HCT116 (cell line): ENCODE results near the gene MSRB2. TPM values are rescaled to one million over a fixed set of nuclear protein-coding genes. Genes with fewer than 3 reads are reported as not detected.

Experiments
- ATAC-seq: fragments of 200-7000 bp; cut with Tn5 transposase; 2 replicates; pipeline ENCODE4 v1.9.1; 2020; ENCODE audit warnings: mild to moderate bottlenecking, moderate library complexity
- BruUV-seq: library from RNA; stranded (reverse); fragments of 400-500 nt; replicated peaks from 2 replicates; lab custom pipeline; 2021; lab: Mats Ljungman, UMichigan
- CTCF ChIA-PET: fragments of 300-600 bp; sonication (Branson Sonifier 250); formaldehyde crosslinking; loops from one replicate; lab custom pipeline; 2021; ENCODE audit warnings: antibody characterized with exemption; lab: Charles Lee
- POLR2A ChIA-PET: fragments of 300-600, 350-600 bp; sonication (Branson Sonifier 250); formaldehyde crosslinking; loops from one replicate; lab custom pipeline; 2021; ENCODE audit warnings: antibody characterized with exemption; lab: Charles Lee
- RAD21 ChIA-PET, 2 experiments: fragments of 300-600 bp; sonication (Branson Sonifier 250); formaldehyde crosslinking; loops; one replicate each; lab custom pipeline; 2023; ENCODE audit warnings: low total read pairs in 2 of 2; ENCODE audit not compliant: uncharacterized antibody in 2 of 2, unreplicated experiment in 2 of 2, low non-redundant PET in 1 of 2; lab: Charles Lee
- DNase-seq: peaks from one replicate; pipeline ENCODE4 v3.0.0-alpha.2; 2010; ENCODE audit warnings: low read depth, low spot score
- H2AFZ ChIP-seq: fragments of 200-600 bp; shearing (Covaris generic), sonication (generic); 2 replicates; pipeline ENCODE4 v1.6.1; 2017; ENCODE audit warnings: low read depth, mixed run types, mixed read lengths, antibody characterized with exemption, low read length; ENCODE audit not compliant: poor library complexity, severe bottlenecking
- H3K27ac ChIP-seq: 2 replicates; pipeline ENCODE4 v1.5.1; 2012; ENCODE audit warnings: low read depth, low read length
- H3K27me3 ChIP-seq: fragments of 200-600 bp; sonication (generic); 2 replicates; pipeline ENCODE4 v1.6.1; 2016; ENCODE audit warnings: mixed run types, low read length, mixed read lengths; ENCODE audit not compliant: insufficient read depth
- H3K36me3 ChIP-seq, 2 experiments: fragments of 200-500 bp in 1 of 2; fragments of 200-600 bp in 1 of 2; sonication (Bioruptor generic) in 1 of 2; sonication (generic) in 1 of 2; 2 replicates each; pipeline versions ENCODE4 v1.5.1 to v1.6.1; 2014 to 2016; ENCODE audit warnings: low read length in 2 of 2, inconsistent platforms in 1 of 2, mixed read lengths in 1 of 2, mixed run types in 1 of 2; ENCODE audit not compliant: insufficient read depth in 2 of 2, control insufficient read depth in 1 of 2
- H3K4me1 ChIP-seq, 2 experiments: fragments of 200-600 bp in 1 of 2; sonication (generic) in 1 of 2; 2 replicates each; pipeline versions ENCODE4 v1.5.1 to v1.6.1; 2012 to 2017; ENCODE audit warnings: low read length in 2 of 2, inconsistent platforms in 1 of 2, mild to moderate bottlenecking in 1 of 2, mixed read lengths in 1 of 2, mixed run types in 1 of 2, moderate library complexity in 1 of 2; ENCODE audit not compliant: insufficient read depth in 2 of 2, control insufficient read depth in 1 of 2
- H3K4me2 ChIP-seq: fragments of 200-600 bp; sonication (generic); 2 replicates; pipeline ENCODE4 v1.6.1; 2017; ENCODE audit warnings: mixed run types, low read length, mixed read lengths
- H3K4me3 ChIP-seq, 2 experiments: fragments of 200-600 bp in 1 of 2; sonication (generic) in 1 of 2; replicated peaks in 1 of 2; 2 replicates each; pipeline ENCODE4 v1.5.1; 2011 to 2016; ENCODE audit warnings: low read length in 2 of 2, control low read depth in 1 of 2, low read depth in 1 of 2, mild to moderate bottlenecking in 1 of 2, mixed read lengths in 1 of 2, mixed run types in 1 of 2
- H3K79me2 ChIP-seq: fragments of 200-600 bp; sonication (generic); 2 replicates; pipeline ENCODE4 v1.6.1; 2017; ENCODE audit warnings: mild to moderate bottlenecking, mixed run types, low read length, moderate library complexity, mixed read lengths; ENCODE audit not compliant: insufficient read depth
- H3K9ac ChIP-seq: fragments of 200-600 bp; sonication (generic); 2 replicates; pipeline ENCODE4 v1.6.1; 2016; ENCODE audit warnings: low read length, mixed read lengths
- H3K9me2 ChIP-seq: fragments of 200-600 bp; sonication (generic), shearing (Covaris generic); 2 replicates; pipeline ENCODE4 v1.6.1; 2017; ENCODE audit warnings: mixed run types, mild to moderate bottlenecking, moderate library complexity; ENCODE audit not compliant: insufficient read depth
- H3K9me3 ChIP-seq, 2 experiments: fragments of 200-500 bp in 1 of 2; fragments of 200-600 bp in 1 of 2; sonication (Bioruptor generic) in 1 of 2; sonication (generic) in 1 of 2; 2 replicates each; pipeline ENCODE4 v1.6.1; 2014 to 2017; ENCODE audit warnings: low read length in 2 of 2, mixed read lengths in 2 of 2, inconsistent platforms in 1 of 2, low read depth in 1 of 2, mild to moderate bottlenecking in 1 of 2, mixed run types in 1 of 2, moderate library complexity in 1 of 2; ENCODE audit not compliant: control insufficient read depth in 1 of 2, insufficient read depth in 1 of 2
- H4K20me1 ChIP-seq: fragments of 200-600 bp; sonication (generic), shearing (Covaris generic); 2 replicates; pipeline ENCODE4 v1.6.1; 2017; ENCODE audit warnings: mixed run types, mild to moderate bottlenecking, moderate library complexity; ENCODE audit not compliant: insufficient read depth
- CBX3 ChIP-seq: IDR thresholded peaks from 2 replicates; pipeline ENCODE4 v1.6.1; 2012; ENCODE audit warnings: low read depth
- CEBPB ChIP-seq: IDR thresholded peaks from 2 replicates; pipeline ENCODE4 v1.6.1; 2012; ENCODE audit warnings: low read depth
- EGR1 ChIP-seq: IDR thresholded peaks from 2 replicates; pipeline ENCODE4 v1.6.1; 2012; ENCODE audit warnings: low read depth
- ELF1 ChIP-seq: IDR thresholded peaks from 2 replicates; pipeline ENCODE4 v1.6.1; 2012; ENCODE audit warnings: low read depth, borderline replicate concordance
- EZH2phosphoT487 ChIP-seq: fragments of 200-600 bp; IDR thresholded peaks from 2 replicates; pipeline ENCODE4 v1.6.1; 2018; ENCODE audit warnings: antibody characterized with exemption, borderline replicate concordance
- FOSL1 ChIP-seq: IDR thresholded peaks from 2 replicates; pipeline ENCODE4 v1.6.1; 2012; ENCODE audit warnings: low read depth
- JUND ChIP-seq: IDR thresholded peaks from 2 replicates; pipeline ENCODE4 v1.6.1; 2012
- POLR2A ChIP-seq: IDR thresholded peaks from 2 replicates; pipeline ENCODE4 v1.7.0; 2011; ENCODE audit warnings: borderline replicate concordance; ENCODE audit not compliant: insufficient read depth, insufficient read length; ENCODE audit errors: extremely low read depth
- POLR2AphosphoS5 ChIP-seq: IDR thresholded peaks from 2 replicates; pipeline ENCODE4 v1.6.1; 2011; ENCODE audit warnings: mild to moderate bottlenecking, low read depth, low read length, moderate library complexity
- RAD21 ChIP-seq: IDR thresholded peaks from 2 replicates; pipeline ENCODE4 v1.6.1; 2012; ENCODE audit warnings: low read depth, mild to moderate bottlenecking
- SIN3A ChIP-seq: IDR thresholded peaks from 2 replicates; pipeline ENCODE4 v1.6.1; 2012; ENCODE audit warnings: low read depth
- SP1 ChIP-seq: IDR thresholded peaks from 2 replicates; pipeline ENCODE4 v1.6.1; 2012; ENCODE audit warnings: low read depth
- SRF ChIP-seq: IDR thresholded peaks from 2 replicates; pipeline ENCODE4 v1.6.1; 2012; ENCODE audit warnings: low read depth
- TCF7L2 ChIP-seq: IDR thresholded peaks from 2 replicates; pipeline ENCODE4 v1.7.0; 2011; ENCODE audit warnings: borderline replicate concordance, inconsistent platforms; ENCODE audit not compliant: insufficient read depth, insufficient read length; ENCODE audit errors: extremely low read depth
- YY1 ChIP-seq: IDR thresholded peaks from 2 replicates; pipeline ENCODE4 v1.6.1; 2011; ENCODE audit warnings: low read length, low read depth, moderate library complexity, mild to moderate bottlenecking; ENCODE audit not compliant: insufficient replicate concordance; ENCODE audit errors: extremely low read depth
- ZFX ChIP-seq: fragments of 450-650 bp; IDR thresholded peaks from 2 replicates; pipeline ENCODE4 v1.6.1; 2017
- intact Hi-C: fragments of 100-400 bp; cut with micrococcal nuclease; formaldehyde crosslinking; loops from 2 replicates; pipeline ENCODE4 v1.10.0; 2022
- total RNA-seq: library from RNA; stranded (reverse); gene quantifications from one replicate; pipeline ENCODE4 v1.2.1, GENCODE V29; 2021; ENCODE audit not compliant: unreplicated experiment
- TF ChIP-seq, protein P1 (sequence below), 3 experiments: fragments of 200-600 bp in 1 of 3; sonication (generic) in 1 of 3; IDR thresholded peaks in 2 of 3; conservative IDR thresholded peaks in 1 of 3; 2 replicates each; pipeline ENCODE4 v1.5.1; 2012 to 2017; ENCODE audit warnings: low read depth in 2 of 3, low read length in 2 of 3, antibody characterized with exemption in 1 of 3, borderline replicate concordance in 1 of 3, control low read depth in 1 of 3, mild to moderate bottlenecking in 1 of 3, mixed read lengths in 1 of 3, mixed run types in 1 of 3, moderate library complexity in 1 of 3; ENCODE audit not compliant: insufficient read depth in 1 of 3
- TF ChIP-seq, protein P2 (sequence below): IDR thresholded peaks from 2 replicates; pipeline ENCODE4 v1.6.1; 2012; ENCODE audit warnings: low read depth

Gene MSRB2
- total RNA-seq, 1 experiment from 2014 or later, result 13.6 TPM

DNA sequence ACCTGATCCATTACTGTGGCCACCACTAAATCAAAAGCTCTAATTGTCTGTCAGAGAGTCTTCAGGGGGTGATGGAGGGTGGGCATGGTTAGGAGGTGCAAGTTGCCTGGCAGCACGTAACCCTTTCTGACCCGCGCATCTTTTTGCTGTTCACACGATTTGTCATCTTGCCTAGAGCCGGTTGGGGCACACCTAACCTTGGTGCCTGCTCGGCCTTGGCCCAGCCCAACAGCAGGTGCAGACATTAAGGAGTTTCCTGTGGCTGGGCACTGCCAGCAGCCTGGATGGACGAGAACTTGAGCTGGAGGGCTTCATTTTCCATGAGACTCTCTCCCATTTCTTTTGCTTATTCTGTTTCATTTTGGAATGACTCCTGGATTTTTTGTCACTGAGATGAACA is 55.7 kb downstream of the MSRB2 start:
- no peak for ATAC-seq
- Histone ChIP-seq H3K27me3 (no peaks in the 10 kb centered on the region), H3K4me1 (peaks cover 0 to 3% of the 10 kb centered on the region in 2 experiments; a peak in 1 of 4 replicates), H3K9ac (no peak overlapping the region), H3K9me3 (no peaks in the 10 kb centered on the region), H3K9me2 (no peaks in the 10 kb centered on the region), H4K20me1 (no peaks in the 10 kb centered on the region), H3K4me3 (no peak overlapping the region), H3K4me2 (no peak overlapping the region), H2AFZ (no peak overlapping the region), H3K36me3 (no peaks in the 10 kb centered on the region), H3K27ac (no peak overlapping the region), H3K79me2 (no peaks in the 10 kb centered on the region)
- TF ChIP-seq EZH2phosphoT487, result no peak
- no peak for TF ChIP-seq JUND
- no peak for TF ChIP-seq SRF
- no peak for TF ChIP-seq RAD21
- TF ChIP-seq FOSL1, result no peak
- TF ChIP-seq EGR1, result no peak
- TF ChIP-seq, protein P1, sequence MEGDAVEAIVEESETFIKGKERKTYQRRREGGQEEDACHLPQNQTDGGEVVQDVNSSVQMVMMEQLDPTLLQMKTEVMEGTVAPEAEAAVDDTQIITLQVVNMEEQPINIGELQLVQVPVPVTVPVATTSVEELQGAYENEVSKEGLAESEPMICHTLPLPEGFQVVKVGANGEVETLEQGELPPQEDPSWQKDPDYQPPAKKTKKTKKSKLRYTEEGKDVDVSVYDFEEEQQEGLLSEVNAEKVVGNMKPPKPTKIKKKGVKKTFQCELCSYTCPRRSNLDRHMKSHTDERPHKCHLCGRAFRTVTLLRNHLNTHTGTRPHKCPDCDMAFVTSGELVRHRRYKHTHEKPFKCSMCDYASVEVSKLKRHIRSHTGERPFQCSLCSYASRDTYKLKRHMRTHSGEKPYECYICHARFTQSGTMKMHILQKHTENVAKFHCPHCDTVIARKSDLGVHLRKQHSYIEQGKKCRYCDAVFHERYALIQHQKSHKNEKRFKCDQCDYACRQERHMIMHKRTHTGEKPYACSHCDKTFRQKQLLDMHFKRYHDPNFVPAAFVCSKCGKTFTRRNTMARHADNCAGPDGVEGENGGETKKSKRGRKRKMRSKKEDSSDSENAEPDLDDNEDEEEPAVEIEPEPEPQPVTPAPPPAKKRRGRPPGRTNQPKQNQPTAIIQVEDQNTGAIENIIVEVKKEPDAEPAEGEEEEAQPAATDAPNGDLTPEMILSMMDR (IDR thresholded peaks at IDR 0.05 in 2 of 3, conservative IDR thresholded peaks at IDR 0.05 in 1 of 3; ENCODE audit: borderline replicate concordance in 1 of 3, insufficient read depth in 1 of 3, low read depth in 2 of 3, low read length in 2 of 3), result no peak
- TF ChIP-seq YY1, result no peak
- no peak for TF ChIP-seq CBX3
- no peak for TF ChIP-seq ELF1
- no peak for TF ChIP-seq SP1
- TF ChIP-seq CEBPB, result no peak
- TF ChIP-seq POLR2A, result no peak
- no peak for TF ChIP-seq ZFX
- TF ChIP-seq POLR2AphosphoS5, result no peak
- TF ChIP-seq SIN3A, result no peak
- no peak for TF ChIP-seq TCF7L2
- TF ChIP-seq, protein P2, sequence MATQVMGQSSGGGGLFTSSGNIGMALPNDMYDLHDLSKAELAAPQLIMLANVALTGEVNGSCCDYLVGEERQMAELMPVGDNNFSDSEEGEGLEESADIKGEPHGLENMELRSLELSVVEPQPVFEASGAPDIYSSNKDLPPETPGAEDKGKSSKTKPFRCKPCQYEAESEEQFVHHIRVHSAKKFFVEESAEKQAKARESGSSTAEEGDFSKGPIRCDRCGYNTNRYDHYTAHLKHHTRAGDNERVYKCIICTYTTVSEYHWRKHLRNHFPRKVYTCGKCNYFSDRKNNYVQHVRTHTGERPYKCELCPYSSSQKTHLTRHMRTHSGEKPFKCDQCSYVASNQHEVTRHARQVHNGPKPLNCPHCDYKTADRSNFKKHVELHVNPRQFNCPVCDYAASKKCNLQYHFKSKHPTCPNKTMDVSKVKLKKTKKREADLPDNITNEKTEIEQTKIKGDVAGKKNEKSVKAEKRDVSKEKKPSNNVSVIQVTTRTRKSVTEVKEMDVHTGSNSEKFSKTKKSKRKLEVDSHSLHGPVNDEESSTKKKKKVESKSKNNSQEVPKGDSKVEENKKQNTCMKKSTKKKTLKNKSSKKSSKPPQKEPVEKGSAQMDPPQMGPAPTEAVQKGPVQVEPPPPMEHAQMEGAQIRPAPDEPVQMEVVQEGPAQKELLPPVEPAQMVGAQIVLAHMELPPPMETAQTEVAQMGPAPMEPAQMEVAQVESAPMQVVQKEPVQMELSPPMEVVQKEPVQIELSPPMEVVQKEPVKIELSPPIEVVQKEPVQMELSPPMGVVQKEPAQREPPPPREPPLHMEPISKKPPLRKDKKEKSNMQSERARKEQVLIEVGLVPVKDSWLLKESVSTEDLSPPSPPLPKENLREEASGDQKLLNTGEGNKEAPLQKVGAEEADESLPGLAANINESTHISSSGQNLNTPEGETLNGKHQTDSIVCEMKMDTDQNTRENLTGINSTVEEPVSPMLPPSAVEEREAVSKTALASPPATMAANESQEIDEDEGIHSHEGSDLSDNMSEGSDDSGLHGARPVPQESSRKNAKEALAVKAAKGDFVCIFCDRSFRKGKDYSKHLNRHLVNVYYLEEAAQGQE, result no peak
- ChIA-PET CTCF (no interaction called here), POLR2A (no interaction called here), RAD21 (no interaction called here)
- BruUV-seq, result no TSS peak
- intact Hi-C loops, result loop anchor here (10.0 kb wide), 1 partner anchor 1214 kb away; no protein-coding TSS in a partner anchor
- DNase-seq, result no peak
